Tibial nerve (tissue), 4 donors: Measurements from ENCODE around the gene UMPS.

Experiments used
- EP300 ChIP-seq, 2 donors: sonication (generic); formaldehyde crosslinking; IDR thresholded peaks; one replicate each; pipeline ENCODE4 v1.6.1; 2017; ENCODE audit warnings: antibody characterized with exemption in 2 of 2, mild to moderate bottlenecking in 1 of 2
- POLR2A ChIP-seq, 2 donors: fragments of 450-650 bp; IDR thresholded peaks; one replicate each; pipeline ENCODE4 v1.6.1; 2017; ENCODE audit warnings: antibody characterized with exemption in 2 of 2, mild to moderate bottlenecking in 2 of 2, moderate library complexity in 2 of 2
- TF ChIP-seq, protein P1 (sequence below), 5 experiments: fragments of 200-600 bp in 3 of 5; fragments of 450-650 bp in 2 of 5; sonication (generic) in 3 of 5; IDR thresholded peaks; one replicate each; pipeline ENCODE4 v1.5.1; 2016 to 2019; ENCODE audit warnings: antibody characterized with exemption in 5 of 5, mild to moderate bottlenecking in 3 of 5, moderate library complexity in 2 of 5

DNA sequence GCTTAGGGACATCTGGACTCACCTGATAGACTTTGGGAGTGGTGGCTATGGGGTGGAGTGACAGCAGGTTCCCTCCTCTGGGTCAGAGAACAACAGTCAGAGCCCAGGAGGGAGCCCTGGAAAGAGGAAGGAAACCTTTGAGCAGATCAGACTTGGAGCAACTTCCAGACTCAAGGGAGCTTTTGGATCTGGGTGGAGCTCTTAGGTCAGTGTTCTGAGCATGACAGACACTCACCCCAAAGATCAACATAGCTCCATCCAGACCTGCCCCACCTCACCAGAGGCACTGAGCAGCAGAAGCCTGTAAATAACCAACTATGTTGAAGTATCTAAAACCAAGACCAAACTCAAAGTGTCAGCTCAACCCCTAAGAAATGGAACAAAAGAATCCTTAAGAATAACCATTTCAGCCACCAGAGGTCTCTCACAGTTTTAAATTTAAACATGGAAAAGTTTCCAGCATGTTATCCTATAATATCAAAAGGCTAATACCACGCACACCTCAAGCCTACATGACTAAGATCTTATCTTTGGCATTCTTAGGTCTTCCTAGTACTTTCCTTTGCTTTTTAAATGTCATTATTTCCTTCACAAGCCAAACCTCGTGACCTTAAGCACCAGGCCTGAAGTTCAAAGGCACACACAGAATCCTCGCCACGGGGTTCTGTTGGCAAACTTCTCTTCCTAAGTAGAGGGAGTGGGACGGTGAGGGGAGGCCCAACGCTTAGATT is 56.4 kb downstream of the UMPS start:
- TF ChIP-seq, protein P1, sequence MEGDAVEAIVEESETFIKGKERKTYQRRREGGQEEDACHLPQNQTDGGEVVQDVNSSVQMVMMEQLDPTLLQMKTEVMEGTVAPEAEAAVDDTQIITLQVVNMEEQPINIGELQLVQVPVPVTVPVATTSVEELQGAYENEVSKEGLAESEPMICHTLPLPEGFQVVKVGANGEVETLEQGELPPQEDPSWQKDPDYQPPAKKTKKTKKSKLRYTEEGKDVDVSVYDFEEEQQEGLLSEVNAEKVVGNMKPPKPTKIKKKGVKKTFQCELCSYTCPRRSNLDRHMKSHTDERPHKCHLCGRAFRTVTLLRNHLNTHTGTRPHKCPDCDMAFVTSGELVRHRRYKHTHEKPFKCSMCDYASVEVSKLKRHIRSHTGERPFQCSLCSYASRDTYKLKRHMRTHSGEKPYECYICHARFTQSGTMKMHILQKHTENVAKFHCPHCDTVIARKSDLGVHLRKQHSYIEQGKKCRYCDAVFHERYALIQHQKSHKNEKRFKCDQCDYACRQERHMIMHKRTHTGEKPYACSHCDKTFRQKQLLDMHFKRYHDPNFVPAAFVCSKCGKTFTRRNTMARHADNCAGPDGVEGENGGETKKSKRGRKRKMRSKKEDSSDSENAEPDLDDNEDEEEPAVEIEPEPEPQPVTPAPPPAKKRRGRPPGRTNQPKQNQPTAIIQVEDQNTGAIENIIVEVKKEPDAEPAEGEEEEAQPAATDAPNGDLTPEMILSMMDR (IDR thresholded peaks at IDR 0.05): peak in 3 of 5 experiments; percentile 28 to 53 (median 52)
- TF ChIP-seq POLR2A (IDR thresholded peaks at IDR 0.05) (no peak), EP300 (IDR thresholded peaks at IDR 0.05) (no peak)
